ENCODE data around the gene ALB. TPM values are rescaled to one million over a fixed set of nuclear protein-coding genes. Genes with fewer than 3 reads are reported as not detected.
"Not testable (repeated sequence)": the region's sequence is repeated elsewhere in the genome, so short reads cannot be mapped to it uniquely, and the experiment has no call there.

ALB gene
- total RNA-seq, 1 donor from 2014 or later, result not detected

DNA sequence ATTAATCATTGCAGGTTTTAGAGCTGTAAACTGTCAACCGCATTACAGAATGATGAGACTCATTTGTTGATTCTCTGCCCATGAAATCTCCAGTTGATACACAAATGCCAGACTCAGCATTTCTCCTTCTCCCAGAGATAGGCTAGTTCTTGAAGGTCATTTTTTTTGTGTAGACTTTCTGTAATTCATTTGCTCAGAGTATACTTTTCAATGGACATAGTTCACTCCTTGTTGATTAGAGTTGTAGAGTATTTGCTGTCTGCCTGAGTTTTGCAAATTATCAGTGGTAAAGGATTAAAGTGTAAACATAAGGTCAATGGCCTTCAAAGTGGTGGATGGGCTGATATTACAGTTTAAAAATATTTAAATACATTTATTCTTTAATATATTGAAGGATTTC lies 15.2 kb upstream of the ALB start:
- H3K36me3 Mint-ChIP-seq (ENCODE audit: low read depth), result no peaks in the 10 kb centered on the region
- H3K27me3 Mint-ChIP-seq (ENCODE audit: low read depth), result peaks cover 10% of the 10 kb centered on the region
- TF ChIP-seq, protein P1, sequence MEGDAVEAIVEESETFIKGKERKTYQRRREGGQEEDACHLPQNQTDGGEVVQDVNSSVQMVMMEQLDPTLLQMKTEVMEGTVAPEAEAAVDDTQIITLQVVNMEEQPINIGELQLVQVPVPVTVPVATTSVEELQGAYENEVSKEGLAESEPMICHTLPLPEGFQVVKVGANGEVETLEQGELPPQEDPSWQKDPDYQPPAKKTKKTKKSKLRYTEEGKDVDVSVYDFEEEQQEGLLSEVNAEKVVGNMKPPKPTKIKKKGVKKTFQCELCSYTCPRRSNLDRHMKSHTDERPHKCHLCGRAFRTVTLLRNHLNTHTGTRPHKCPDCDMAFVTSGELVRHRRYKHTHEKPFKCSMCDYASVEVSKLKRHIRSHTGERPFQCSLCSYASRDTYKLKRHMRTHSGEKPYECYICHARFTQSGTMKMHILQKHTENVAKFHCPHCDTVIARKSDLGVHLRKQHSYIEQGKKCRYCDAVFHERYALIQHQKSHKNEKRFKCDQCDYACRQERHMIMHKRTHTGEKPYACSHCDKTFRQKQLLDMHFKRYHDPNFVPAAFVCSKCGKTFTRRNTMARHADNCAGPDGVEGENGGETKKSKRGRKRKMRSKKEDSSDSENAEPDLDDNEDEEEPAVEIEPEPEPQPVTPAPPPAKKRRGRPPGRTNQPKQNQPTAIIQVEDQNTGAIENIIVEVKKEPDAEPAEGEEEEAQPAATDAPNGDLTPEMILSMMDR (IDR thresholded peaks at IDR 0.05), result no peak
- no peak overlapping the region for H3K4me3 Mint-ChIP-seq (ENCODE audit: unreplicated experiment)
- H3K9me3 Mint-ChIP-seq (ENCODE audit: low read depth), result no peaks in the 10 kb centered on the region
- no peak overlapping the region for H3K27ac Mint-ChIP-seq (ENCODE audit: unreplicated experiment)
- H3K4me1 Mint-ChIP-seq (ENCODE audit: low read depth), result no peaks in the 10 kb centered on the region
- no peak for DNase-seq (ENCODE audit: low spot score)

DNA sequence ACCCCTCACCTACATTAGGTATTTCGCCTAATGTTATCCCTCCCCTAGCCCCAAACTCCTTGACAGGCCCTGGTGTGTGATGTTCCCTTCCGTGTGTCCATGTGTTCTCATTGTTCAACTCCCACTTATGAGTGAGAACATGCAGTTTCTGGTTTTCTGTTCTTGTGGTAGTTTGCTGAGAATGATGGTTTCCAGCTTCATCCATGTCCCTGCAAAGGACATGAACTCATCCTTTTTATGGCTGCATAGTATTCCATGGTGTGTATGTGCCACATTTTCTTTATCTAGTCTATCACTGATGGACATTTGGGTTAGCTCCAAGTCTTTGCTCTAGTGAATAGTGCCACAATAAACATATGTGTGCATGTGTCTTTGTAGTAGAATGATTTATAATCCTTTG lies 14.4 kb upstream of the ALB start:
- not testable (repeated sequence) for H3K27ac Mint-ChIP-seq (ENCODE audit: unreplicated experiment); H3K36me3 Mint-ChIP-seq (ENCODE audit: low read depth); H3K9me3 Mint-ChIP-seq (ENCODE audit: low read depth); H3K4me1 Mint-ChIP-seq (ENCODE audit: low read depth); H3K4me3 Mint-ChIP-seq (ENCODE audit: unreplicated experiment); DNase-seq (ENCODE audit: low spot score)
- peaks cover 12% of the 10 kb centered on the region for H3K27me3 Mint-ChIP-seq (ENCODE audit: low read depth)

- TF ChIP-seq, protein P1 (IDR thresholded peaks at IDR 0.05), result no peak
- H3K4me3 Mint-ChIP-seq (ENCODE audit: unreplicated experiment), result no peak overlapping the region
- no peaks in the 10 kb centered on the region for H3K9me3 Mint-ChIP-seq (ENCODE audit: low read depth)
- H3K4me1 Mint-ChIP-seq (ENCODE audit: low read depth), result no peaks in the 10 kb centered on the region
- DNase-seq (ENCODE audit: low spot score), result no peak
- H3K27ac Mint-ChIP-seq (ENCODE audit: unreplicated experiment), result no peak overlapping the region
- no peaks in the 10 kb centered on the region for H3K36me3 Mint-ChIP-seq (ENCODE audit: low read depth)
- H3K27me3 Mint-ChIP-seq (ENCODE audit: low read depth), result peaks cover 17% of the 10 kb centered on the region
These were observed 12.3 kb upstream of the ALB start for GRCh38 chr4:73391774-73392173.

DNA sequence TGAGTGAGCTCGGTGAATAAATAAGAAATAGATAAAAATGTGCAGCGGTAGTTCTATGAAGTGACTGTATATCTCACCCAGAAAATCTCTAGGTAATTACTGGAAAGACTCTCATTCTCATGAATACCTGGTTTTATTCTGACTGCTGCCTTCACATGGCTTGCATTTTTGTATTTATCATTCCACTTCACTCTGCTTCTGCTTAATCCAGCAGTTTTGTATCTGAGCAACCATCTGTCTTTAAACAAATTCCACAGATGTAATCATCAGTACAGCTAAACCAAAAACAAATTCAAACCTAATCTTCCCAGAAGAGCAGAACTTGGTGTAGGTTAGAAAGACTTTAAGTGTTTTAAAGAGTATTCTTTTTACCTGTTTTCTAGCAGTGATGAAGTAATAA lies 11.2 kb upstream of the ALB start:
- Mint-ChIP-seq H3K27ac (ENCODE audit: unreplicated experiment) (no peak overlapping the region), H3K36me3 (ENCODE audit: low read depth) (no peaks in the 10 kb centered on the region), H3K4me3 (ENCODE audit: unreplicated experiment) (no peak overlapping the region), H3K4me1 (ENCODE audit: low read depth) (no peaks in the 10 kb centered on the region), H3K9me3 (ENCODE audit: low read depth) (no peaks in the 10 kb centered on the region), H3K27me3 (ENCODE audit: low read depth) (peaks cover 28% of the 10 kb centered on the region)
- TF ChIP-seq, protein P1 (IDR thresholded peaks at IDR 0.05), result no peak
- no peak for DNase-seq (ENCODE audit: low spot score)

DNA sequence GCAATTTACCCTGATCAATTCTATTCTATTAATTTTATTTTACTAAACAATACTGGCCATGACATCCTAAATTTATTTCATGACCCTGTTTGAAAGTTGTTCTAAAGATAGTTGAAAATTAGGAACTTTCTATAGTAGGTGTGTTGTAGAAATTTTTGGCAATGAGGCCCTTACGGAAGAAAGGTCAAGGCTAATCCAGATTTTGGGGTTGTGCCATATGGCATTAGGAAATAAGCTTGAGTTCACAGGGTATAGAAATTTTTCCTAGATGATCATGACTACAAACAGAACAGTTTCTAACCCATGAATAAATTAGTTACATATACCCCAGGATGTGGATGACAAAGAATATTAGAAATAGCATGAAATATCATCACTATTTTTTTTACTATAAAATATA lies 7.8 kb upstream of the ALB start:
- TF ChIP-seq, protein P1 (IDR thresholded peaks at IDR 0.05), result no peak
- Mint-ChIP-seq H3K27ac (ENCODE audit: unreplicated experiment) (no peak overlapping the region), H3K27me3 (ENCODE audit: low read depth) (peaks cover 40% of the 10 kb centered on the region), H3K36me3 (ENCODE audit: low read depth) (no peaks in the 10 kb centered on the region), H3K4me1 (ENCODE audit: low read depth) (no peaks in the 10 kb centered on the region), H3K9me3 (ENCODE audit: low read depth) (no peaks in the 10 kb centered on the region), H3K4me3 (ENCODE audit: unreplicated experiment) (no peak overlapping the region)
- DNase-seq (ENCODE audit: low spot score), result no peak
